ENCODE data around the gene COX7C.
"Not testable (repeated sequence)": the region's sequence is repeated elsewhere in the genome, so short reads cannot be mapped to it uniquely, and the experiment has no call there.

COX7C gene

GRCh38 chr5:86617756-86618576, at the start of gene COX7C:
COX7C (plus strand) TSS chr5:86617941; CDS start chr5:86618056, 115 bp downstream.
- DNase-seq, result peak; percentile 84

GRCh38 chr5:86569522-86570426, 48.0 kb upstream of the COX7C start:
- DNase-seq, result not testable (repeated sequence)

- DNase-seq, result no peak
Measured at GRCh38 chr5:86570427-86571083, 47.2 kb upstream of the COX7C start.

- not testable (repeated sequence) for DNase-seq
Measured at GRCh38 chr5:86571109-86571508, 46.6 kb upstream of the COX7C start.

GRCh38 chr5:86572825-86573517, 44.8 kb upstream of the COX7C start:
- DNase-seq, result no peak

GRCh38 chr5:86579502-86579901, 38.2 kb upstream of the COX7C start:
- DNase-seq, result no peak

GRCh38 chr5:86596476-86596875, 21.3 kb upstream of the COX7C start:
- DNase-seq, result no peak

GRCh38 chr5:86605881-86606280, 11.9 kb upstream of the COX7C start:
- no peak for DNase-seq

GRCh38 chr5:86613455-86613854, 4.3 kb upstream of the COX7C start:
- DNase-seq, result no peak

- DNase-seq, result no peak
Measured at GRCh38 chr5:86617309-86617755, 409 bp upstream of the COX7C start.

- DNase-seq, result no peak
Measured at GRCh38 chr5:86623785-86624483, 6.2 kb downstream of the COX7C start.

GRCh38 chr5:86625148-86625547, 7.4 kb downstream of the COX7C start:
- no peak for DNase-seq

- DNase-seq, result no peak
Measured at GRCh38 chr5:86626149-86626548, 8.4 kb downstream of the COX7C start.

- no peak for DNase-seq
Measured at GRCh38 chr5:86631165-86631564, 13.4 kb downstream of the COX7C start.

- DNase-seq, result no peak
Measured at GRCh38 chr5:86640998-86641397, 23.3 kb downstream of the COX7C start.

- DNase-seq, result no peak
Measured at GRCh38 chr5:86644843-86645242, 27.1 kb downstream of the COX7C start.

- no peak for DNase-seq
Measured at GRCh38 chr5:86645885-86646284, 28.1 kb downstream of the COX7C start.

GRCh38 chr5:86646671-86647070, 28.9 kb downstream of the COX7C start:
- DNase-seq, result no peak

- DNase-seq, result no peak
Measured at GRCh38 chr5:86649832-86650505, 32.2 kb downstream of the COX7C start.

- DNase-seq, result not testable (repeated sequence)
Measured at GRCh38 chr5:86660771-86661170, 43.0 kb downstream of the COX7C start.

- no peak for DNase-seq
Measured at GRCh38 chr5:86664173-86664572, 46.4 kb downstream of the COX7C start.
